ENCODE results near the gene PPIL4. TPM values are rescaled to one million over a fixed set of nuclear protein-coding genes. Genes with fewer than 3 reads are reported as not detected.

Gene PPIL4
- total RNA-seq, 1 donor from 2014 or later, result 38.3 TPM

GRCh38 chr6:149489967-149490366 lies 55.9 kb downstream of the PPIL4 start:
- TF ChIP-seq CTCF (IDR thresholded peaks at IDR 0.05; ENCODE audit: unreplicated experiment), result no peak

GRCh38 chr6:149488815-149489214 lies 57.0 kb downstream of the PPIL4 start:
- no peaks in the 10 kb centered on the region for H3K36me3 Mint-ChIP-seq (ENCODE audit: insufficient read depth)
- no peaks in the 10 kb centered on the region for H3K9me3 Mint-ChIP-seq (ENCODE audit: low read depth)
- peaks cover 4% of the 10 kb centered on the region for H3K27me3 Mint-ChIP-seq
- DNase-seq (ENCODE audit: low spot score, unreplicated experiment), result no peak
- no peak for TF ChIP-seq CTCF (IDR thresholded peaks at IDR 0.05; ENCODE audit: unreplicated experiment)
- H3K4me1 Mint-ChIP-seq (ENCODE audit: low read depth), result peaks cover 1% of the 10 kb centered on the region
- no peak overlapping the region for H3K27ac Mint-ChIP-seq
- H3K4me3 Mint-ChIP-seq (ENCODE audit: low read depth), result no peak overlapping the region

More at GRCh38 chr6:149489967-149490366, 55.9 kb downstream of the PPIL4 start:
- Mint-ChIP-seq H3K4me1 (ENCODE audit: low read depth) (peaks cover 2% of the 10 kb centered on the region), H3K36me3 (ENCODE audit: insufficient read depth) (no peaks in the 10 kb centered on the region), H3K27ac (no peak overlapping the region), H3K27me3 (peaks cover 4% of the 10 kb centered on the region), H3K9me3 (ENCODE audit: low read depth) (no peaks in the 10 kb centered on the region), H3K4me3 (ENCODE audit: low read depth) (no peak overlapping the region)
- DNase-seq (ENCODE audit: low spot score, unreplicated experiment), result no peak

GRCh38 chr6:149487316-149487715 lies 58.5 kb downstream of the PPIL4 start:
- Mint-ChIP-seq H3K27ac (no peak overlapping the region), H3K4me1 (ENCODE audit: low read depth) (no peaks in the 10 kb centered on the region), H3K36me3 (ENCODE audit: insufficient read depth) (no peaks in the 10 kb centered on the region), H3K27me3 (peaks cover 7% of the 10 kb centered on the region), H3K9me3 (ENCODE audit: low read depth) (no peaks in the 10 kb centered on the region), H3K4me3 (ENCODE audit: low read depth) (no peak overlapping the region)
- no peak for DNase-seq (ENCODE audit: low spot score, unreplicated experiment)
- no peak for TF ChIP-seq CTCF (IDR thresholded peaks at IDR 0.05; ENCODE audit: unreplicated experiment)

- no peak for DNase-seq (ENCODE audit: low spot score, unreplicated experiment)
Measured at GRCh38 chr6:149484733-149485700, 60.8 kb downstream of the PPIL4 start, which contains the start of gene ZC3H12D. ZC3H12D (minus strand) TSS chr6:149485014; CDS start chr6:149474543, 10,471 bp downstream.

More at GRCh38 chr6:149484733-149485700, 60.8 kb downstream of the PPIL4 start, which contains the start of gene ZC3H12D:
- Mint-ChIP-seq H3K4me1 (ENCODE audit: low read depth) (no peaks in the 10 kb centered on the region), H3K27me3 (peaks cover 12% of the 10 kb centered on the region), H3K27ac (no peak within 1 kb of the TSS), H3K4me3 (ENCODE audit: low read depth) (no peak within 1 kb of the TSS), H3K9me3 (ENCODE audit: low read depth) (no peaks in the 10 kb centered on the region), H3K36me3 (ENCODE audit: insufficient read depth) (no peaks in the 10 kb centered on the region)
- no peak for TF ChIP-seq CTCF (IDR thresholded peaks at IDR 0.05; ENCODE audit: unreplicated experiment)

Measured in progenitor cell of endocrine pancreas (in vitro differentiated cells).